ENCODE data around the gene SLCO3A1. TPM values are rescaled to one million over a fixed set of nuclear protein-coding genes. Genes with fewer than 3 reads are reported as not detected.
A peak's percentile ranks its signal among the peaks of the same experiment; 100 is the strongest.
"Not testable (repeated sequence)": the region's sequence is repeated elsewhere in the genome, so short reads cannot be mapped to it uniquely, and the experiment has no call there.

The SLCO3A1 gene
- total RNA-seq, 1 experiment from 2014 or later, result 10.1 TPM

DNA sequence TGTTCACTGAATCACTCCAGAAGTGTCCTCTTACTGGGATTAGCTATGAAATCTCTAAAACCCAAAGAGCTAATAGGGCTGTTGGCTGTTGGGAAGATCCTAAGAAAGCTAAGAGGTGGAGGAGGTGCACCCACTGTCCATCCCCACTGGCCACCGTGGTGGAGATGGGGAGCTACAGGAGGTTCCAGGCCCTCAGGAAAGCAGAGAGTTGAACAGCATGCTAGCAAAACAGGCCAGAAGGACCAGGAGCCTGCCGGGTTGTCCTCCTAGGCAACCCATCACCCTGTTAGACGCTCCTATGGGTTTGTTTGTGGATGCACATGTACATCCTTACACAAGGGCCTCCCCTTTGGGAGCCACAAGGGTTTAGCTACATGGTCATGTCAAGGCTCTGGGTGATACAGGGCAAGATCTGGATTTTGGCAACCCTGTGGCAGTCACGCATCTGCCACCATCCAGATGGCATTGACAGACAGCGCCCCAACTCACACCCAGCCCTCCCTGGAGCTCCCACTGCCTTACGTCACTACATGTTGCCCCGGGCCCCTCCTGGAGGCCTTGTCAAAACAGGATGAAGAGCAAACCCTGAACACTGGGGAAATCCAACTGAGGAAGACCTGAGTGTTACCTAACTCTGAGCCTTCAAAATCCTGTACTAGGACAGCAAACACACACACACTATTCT lies 208.1 kb downstream of the SLCO3A1 start:
- BruUV-seq (replicated peaks), result no TSS peak
- CTCF ChIA-PET, result interaction anchor here (0.8 to 2.1 kb wide), 4 partner anchors 10 to 760 kb away, joined by 3 to 16 read pairs (median 4); no protein-coding TSS in a partner anchor
- POLR2A ChIA-PET, result no interaction called here

DNA sequence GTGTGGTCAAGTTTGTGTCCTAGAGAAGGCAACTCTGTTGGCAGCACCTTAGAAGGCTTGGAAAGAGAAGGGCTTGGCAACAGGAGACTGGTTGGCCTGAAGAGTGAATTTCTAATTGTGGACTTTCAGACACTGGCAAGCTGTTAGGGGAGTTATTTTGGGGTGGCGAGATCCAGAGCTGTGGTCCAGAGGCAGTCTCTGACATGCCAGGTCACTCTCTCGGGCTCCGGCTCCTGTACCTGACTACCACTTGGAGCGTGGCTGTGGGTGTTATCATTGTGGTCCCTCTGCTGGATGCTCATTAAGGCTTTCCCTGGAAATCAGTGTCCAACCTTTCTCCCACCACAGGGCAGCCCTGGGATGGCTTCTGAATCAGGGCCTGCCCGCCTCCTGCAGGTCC lies 209.0 kb downstream of the SLCO3A1 start:
- Mint-ChIP-seq H3K36me3 (ENCODE audit: insufficient read depth, unreplicated experiment) (no peaks in the 10 kb centered on the region), H3K9me3 (ENCODE audit: unreplicated experiment) (no peaks in the 10 kb centered on the region), H3K27ac (ENCODE audit: low read depth, unreplicated experiment) (no peak overlapping the region), H3K27me3 (ENCODE audit: insufficient read depth, unreplicated experiment) (no peaks in the 10 kb centered on the region), H3K4me1 (ENCODE audit: insufficient read depth, unreplicated experiment) (peaks cover 10% of the 10 kb centered on the region), H3K4me3 (ENCODE audit: unreplicated experiment) (no peak overlapping the region)
- BruUV-seq (replicated peaks), result no TSS peak
- intact Hi-C loops (cut with micrococcal nuclease), result no loop called here
- ChIA-PET CTCF (interaction anchor here (0.5 to 0.6 kb wide), 2 partner anchors 20 to 1177 kb away, joined by 3 read pairs; no protein-coding TSS in a partner anchor), POLR2A (no interaction called here)
- TF ChIP-seq, protein P1, sequence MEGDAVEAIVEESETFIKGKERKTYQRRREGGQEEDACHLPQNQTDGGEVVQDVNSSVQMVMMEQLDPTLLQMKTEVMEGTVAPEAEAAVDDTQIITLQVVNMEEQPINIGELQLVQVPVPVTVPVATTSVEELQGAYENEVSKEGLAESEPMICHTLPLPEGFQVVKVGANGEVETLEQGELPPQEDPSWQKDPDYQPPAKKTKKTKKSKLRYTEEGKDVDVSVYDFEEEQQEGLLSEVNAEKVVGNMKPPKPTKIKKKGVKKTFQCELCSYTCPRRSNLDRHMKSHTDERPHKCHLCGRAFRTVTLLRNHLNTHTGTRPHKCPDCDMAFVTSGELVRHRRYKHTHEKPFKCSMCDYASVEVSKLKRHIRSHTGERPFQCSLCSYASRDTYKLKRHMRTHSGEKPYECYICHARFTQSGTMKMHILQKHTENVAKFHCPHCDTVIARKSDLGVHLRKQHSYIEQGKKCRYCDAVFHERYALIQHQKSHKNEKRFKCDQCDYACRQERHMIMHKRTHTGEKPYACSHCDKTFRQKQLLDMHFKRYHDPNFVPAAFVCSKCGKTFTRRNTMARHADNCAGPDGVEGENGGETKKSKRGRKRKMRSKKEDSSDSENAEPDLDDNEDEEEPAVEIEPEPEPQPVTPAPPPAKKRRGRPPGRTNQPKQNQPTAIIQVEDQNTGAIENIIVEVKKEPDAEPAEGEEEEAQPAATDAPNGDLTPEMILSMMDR (IDR thresholded peaks at IDR 0.05; ENCODE audit: unreplicated experiment), result no peak
- DNase-seq (ENCODE audit: unreplicated experiment), result no peak

More for the DNA sequence above, 208.1 kb downstream of the SLCO3A1 start:
- no peaks in the 10 kb centered on the region for H3K27me3 Mint-ChIP-seq (ENCODE audit: insufficient read depth, unreplicated experiment)
- no peak overlapping the region for H3K4me3 Mint-ChIP-seq (ENCODE audit: unreplicated experiment)
- H3K36me3 Mint-ChIP-seq (ENCODE audit: insufficient read depth, unreplicated experiment), result no peaks in the 10 kb centered on the region
- peaks cover 10% of the 10 kb centered on the region for H3K4me1 Mint-ChIP-seq (ENCODE audit: insufficient read depth, unreplicated experiment)
- intact Hi-C loops (cut with micrococcal nuclease), result no loop called here
- H3K27ac Mint-ChIP-seq (ENCODE audit: low read depth, unreplicated experiment), result no peak overlapping the region
- no peak for DNase-seq (ENCODE audit: unreplicated experiment)
- TF ChIP-seq, protein P1 (IDR thresholded peaks at IDR 0.05; ENCODE audit: unreplicated experiment), result no peak
- no peaks in the 10 kb centered on the region for H3K9me3 Mint-ChIP-seq (ENCODE audit: unreplicated experiment)

DNA sequence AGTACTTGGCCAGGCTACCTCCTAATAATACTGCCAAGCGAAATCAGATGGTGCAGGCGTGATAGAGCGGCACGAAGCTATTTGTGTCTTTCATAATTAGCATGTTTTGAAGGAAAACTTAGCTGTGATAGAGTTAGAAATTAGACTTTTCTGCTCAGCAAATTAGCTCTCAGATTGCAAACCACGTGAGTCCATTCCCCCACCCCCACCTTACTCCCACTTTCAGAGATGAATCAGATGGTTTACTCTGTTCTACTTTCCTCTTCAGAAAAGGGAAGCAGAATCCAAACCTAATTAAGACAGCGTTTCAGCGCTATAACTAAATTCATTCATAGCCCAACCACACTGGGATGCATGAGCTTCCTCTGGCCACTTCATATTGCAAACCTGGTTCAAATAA lies 214.6 kb downstream of the SLCO3A1 start:
- Mint-ChIP-seq H3K36me3 (ENCODE audit: insufficient read depth, unreplicated experiment) (no peaks in the 10 kb centered on the region), H3K9me3 (ENCODE audit: unreplicated experiment) (no peaks in the 10 kb centered on the region), H3K27ac (ENCODE audit: low read depth, unreplicated experiment) (no peak overlapping the region), H3K4me3 (ENCODE audit: unreplicated experiment) (no peak overlapping the region), H3K27me3 (ENCODE audit: insufficient read depth, unreplicated experiment) (no peaks in the 10 kb centered on the region), H3K4me1 (ENCODE audit: insufficient read depth, unreplicated experiment) (peaks cover 8% of the 10 kb centered on the region)
- DNase-seq (ENCODE audit: unreplicated experiment), result no peak
- ChIA-PET CTCF (interaction anchor here (0.6 to 2.2 kb wide), 7 partner anchors 9 to 779 kb away, joined by 3 to 10 read pairs (median 4); partner anchors contain the start of gene SLCO3A1), POLR2A (interaction anchor here (0.6 kb wide), 2 partner anchors 28 to 115 kb away, joined by 3 read pairs; no protein-coding TSS in a partner anchor)
- intact Hi-C loops (cut with micrococcal nuclease), result no loop called here
- TF ChIP-seq, protein P1 (IDR thresholded peaks at IDR 0.05; ENCODE audit: unreplicated experiment), result no peak
- BruUV-seq (replicated peaks), result no TSS peak

DNA sequence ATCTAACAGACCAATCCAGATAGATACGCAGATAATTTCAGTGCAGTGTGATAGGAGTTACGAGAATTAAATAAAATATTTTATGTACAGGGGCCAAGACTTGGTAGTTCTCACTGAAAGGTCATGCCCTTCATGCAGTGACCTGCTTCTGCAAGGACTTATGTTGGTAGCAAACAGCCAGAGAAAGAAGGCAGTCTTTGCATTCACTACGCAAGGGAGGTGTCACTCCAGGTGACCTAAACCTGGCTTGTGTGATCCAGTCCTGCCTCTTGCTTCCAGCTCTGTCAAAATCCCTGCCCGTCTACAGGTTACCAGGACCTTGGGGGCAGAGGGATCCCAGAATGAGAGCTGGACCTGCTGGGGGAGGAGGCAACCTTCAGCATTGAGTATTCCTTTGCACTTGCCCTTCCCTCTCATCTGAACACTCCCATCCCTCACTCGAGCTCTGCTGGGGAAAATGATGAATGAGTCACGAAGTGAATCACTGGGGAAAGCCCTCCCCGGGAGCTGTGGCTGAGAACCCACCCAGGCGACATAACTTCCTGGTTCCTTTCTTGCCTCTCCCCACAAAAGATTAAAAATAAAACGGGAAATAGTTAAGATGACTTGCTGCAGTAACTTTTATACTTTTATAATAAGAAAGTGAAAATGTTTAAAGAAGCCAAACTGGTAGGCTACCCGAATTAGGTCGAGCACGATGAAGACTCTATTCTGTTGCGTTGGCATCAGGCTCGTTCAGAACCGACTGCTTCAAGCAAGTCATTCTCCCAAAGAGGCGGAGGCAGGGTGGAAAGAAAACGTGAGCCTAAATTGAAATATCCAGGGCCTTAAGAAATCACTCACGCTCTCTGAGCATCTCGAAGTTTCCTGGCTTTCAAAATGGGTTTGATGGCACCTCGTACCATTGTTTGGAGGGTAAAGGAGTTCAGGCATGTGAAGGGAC lies 216.1 kb downstream of the SLCO3A1 start:
- BruUV-seq (replicated peaks), result no TSS peak
- POLR2A ChIA-PET, result interaction anchor here (0.7 to 1.2 kb wide), 6 partner anchors 10 to 203 kb away, joined by 3 to 5 read pairs (median 3); no protein-coding TSS in a partner anchor
- Mint-ChIP-seq H3K27me3 (ENCODE audit: insufficient read depth, unreplicated experiment) (no peaks in the 10 kb centered on the region), H3K4me3 (ENCODE audit: unreplicated experiment) (peak overlapping the region; percentile 67), H3K36me3 (ENCODE audit: insufficient read depth, unreplicated experiment) (no peaks in the 10 kb centered on the region), H3K4me1 (ENCODE audit: insufficient read depth, unreplicated experiment) (peaks cover 8% of the 10 kb centered on the region), H3K27ac (ENCODE audit: low read depth, unreplicated experiment) (peak overlapping the region; percentile 75), H3K9me3 (ENCODE audit: unreplicated experiment) (no peaks in the 10 kb centered on the region)
- CTCF ChIA-PET, result interaction anchor here (0.6 to 2.2 kb wide), 7 partner anchors 9 to 1140 kb away, joined by 3 to 10 read pairs (median 4); partner anchors contain the start of gene SLCO3A1
- TF ChIP-seq, protein P1 (IDR thresholded peaks at IDR 0.05; ENCODE audit: unreplicated experiment), result no peak
- DNase-seq (ENCODE audit: unreplicated experiment), result peak; percentile 87
- intact Hi-C loops (cut with micrococcal nuclease), result loop anchor here (5.0 kb wide), 1 partner anchor 57 kb away; no protein-coding TSS in a partner anchor

DNA sequence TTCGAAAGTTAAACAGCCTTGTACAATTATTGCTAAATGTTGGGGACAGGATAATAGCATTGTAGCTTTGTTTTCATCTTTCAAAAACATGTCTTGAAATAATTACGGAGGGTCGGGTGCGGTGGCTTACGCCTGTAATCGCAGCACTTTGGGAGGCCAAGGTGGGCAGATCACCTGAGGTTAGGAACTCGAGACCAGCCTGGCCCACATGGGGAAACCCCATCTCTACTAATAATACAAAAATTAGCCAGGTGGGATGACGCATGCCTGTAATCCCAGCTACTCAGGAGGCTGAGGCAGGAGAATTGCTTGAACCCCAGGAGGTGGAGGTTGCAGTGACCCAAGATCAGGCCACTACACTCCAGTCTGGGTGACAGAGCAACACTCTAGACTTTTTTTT lies 216.7 kb downstream of the SLCO3A1 start:
- not testable (repeated sequence) for H3K27me3 Mint-ChIP-seq (ENCODE audit: insufficient read depth, unreplicated experiment); H3K36me3 Mint-ChIP-seq (ENCODE audit: insufficient read depth, unreplicated experiment); BruUV-seq (replicated peaks); H3K9me3 Mint-ChIP-seq (ENCODE audit: unreplicated experiment); DNase-seq (ENCODE audit: unreplicated experiment); H3K4me1 Mint-ChIP-seq (ENCODE audit: insufficient read depth, unreplicated experiment)
- H3K4me3 Mint-ChIP-seq (ENCODE audit: unreplicated experiment), result peak overlapping the region; percentile 67
- peak overlapping the region; percentile 75 for H3K27ac Mint-ChIP-seq (ENCODE audit: low read depth, unreplicated experiment)
- intact Hi-C loops (cut with micrococcal nuclease), result loop anchor here (5.0 kb wide), 1 partner anchor 58 kb away; no protein-coding TSS in a partner anchor
- POLR2A ChIA-PET, result interaction anchor here (0.9 kb wide), 1 partner anchor 76 kb away, joined by 5 read pairs; no protein-coding TSS in a partner anchor
- CTCF ChIA-PET, result interaction anchor here (0.6 to 1.4 kb wide), 5 partner anchors 31 to 767 kb away, joined by 3 to 5 read pairs (median 4); partner anchors contain the start of gene SLCO3A1
